CD4-positive, alpha-beta T cell (primary cell): Measurements from ENCODE around the gene SF3A2. TPM values are rescaled to one million over a fixed set of nuclear protein-coding genes. Genes with fewer than 3 reads are reported as not detected.

Experiments used
- ATAC-seq: fragments of 200-7000 bp; cut with Tn5 transposase; one replicate; pipeline ENCODE4 v1.10.0; 2022; ENCODE audit warnings: mild to moderate bottlenecking; ENCODE audit not compliant: poor library complexity
- CTCF ChIA-PET: fragments of 350-600 bp; sonication (Branson Sonifier 250); formaldehyde crosslinking; loops from one replicate; lab custom pipeline; 2021; ENCODE audit warnings: antibody characterized with exemption, inconsistent platforms; lab: Charles Lee
- POLR2A ChIA-PET: fragments of 350-600 bp; sonication (Branson Sonifier 250); formaldehyde crosslinking; loops from one replicate; lab custom pipeline; 2021; ENCODE audit warnings: antibody characterized with exemption, inconsistent platforms; lab: Charles Lee
- DNase-seq, 14 experiments: peaks; one replicate each; pipeline ENCODE4 v3.0.0-alpha.2; 2013 to 2020; ENCODE audit warnings: mixed read lengths in 2 of 14
- H3K27ac ChIP-seq, 2 donors: one replicate each; pipeline versions ENCODE4 v1.5.1 to v1.7.0; 2013; ENCODE audit warnings: low read length in 2 of 2, low read depth in 1 of 2, mild to moderate bottlenecking in 1 of 2
- H3K27me3 ChIP-seq, 2 experiments: 1 replicate in 1 of 2; 2 replicates in 1 of 2; pipeline versions ENCODE4 v1.6.1 to v1.7.0; 2013; ENCODE audit warnings: low read length in 2 of 2, control low read depth in 1 of 2, mild to moderate bottlenecking in 1 of 2, moderate library complexity in 1 of 2; ENCODE audit not compliant: insufficient read depth in 2 of 2, control insufficient read depth in 1 of 2
- H3K36me3 ChIP-seq: one replicate; pipeline ENCODE4 v1.6.1; 2013; ENCODE audit warnings: low read length, control low read depth; ENCODE audit not compliant: insufficient read depth
- H3K4me1 ChIP-seq: one replicate; pipeline ENCODE4 v1.6.1; 2013; ENCODE audit warnings: low read length, control low read depth; ENCODE audit not compliant: insufficient read depth
- H3K4me3 ChIP-seq: one replicate; pipeline ENCODE4 v1.5.1; 2013; ENCODE audit warnings: mild to moderate bottlenecking, low read length, moderate library complexity
- H3K9me3 ChIP-seq, 2 experiments: 1 replicate in 1 of 2; 2 replicates in 1 of 2; pipeline versions ENCODE4 v1.6.1 to v1.7.0; 2013; ENCODE audit warnings: low read length in 2 of 2, mild to moderate bottlenecking in 2 of 2, control low read depth in 1 of 2, moderate library complexity in 1 of 2; ENCODE audit not compliant: control insufficient read depth in 1 of 2, insufficient read depth in 1 of 2
- H3K27ac Mint-ChIP-seq: one replicate; pipeline ENCODE4 v1.8.0; 2020; ENCODE audit warnings: mixed read lengths
- H3K27me3 Mint-ChIP-seq: one replicate; pipeline ENCODE4 v1.8.0; 2021; ENCODE audit warnings: mixed read lengths
- H3K36me3 Mint-ChIP-seq: one replicate; pipeline ENCODE4 v1.8.0; 2021; ENCODE audit warnings: low read depth, mixed read lengths
- H3K4me1 Mint-ChIP-seq: one replicate; pipeline ENCODE4 v1.8.0; 2021; ENCODE audit warnings: low read depth, mixed read lengths
- H3K4me3 Mint-ChIP-seq: one replicate; pipeline ENCODE4 v1.8.0; 2020; ENCODE audit warnings: mild to moderate bottlenecking, mixed read lengths
- H3K9me3 Mint-ChIP-seq: one replicate; pipeline ENCODE4 v1.8.0; 2020; ENCODE audit warnings: mixed read lengths
- intact Hi-C, 2 experiments: fragments of 100-400 bp; cut with DNase I in 1 of 2; cut with micrococcal nuclease in 1 of 2; formaldehyde crosslinking; loops; one replicate each; pipeline versions ENCODE4 v1.15.1 to v1.9.0; 2023 to 2025; cut with DNase I, micrococcal nuclease
- total RNA-seq, 174 experiments: library from RNA in 2 of 174; stranded (reverse) in 2 of 174; gene quantifications; one replicate each; pipeline ENCODE4 v1.2.3 and lab custom pipeline; 2021 to 2026
- TF ChIP-seq, protein P1 (sequence below): fragments of 200-600 bp; IDR thresholded peaks from one replicate; pipeline ENCODE4 v1.8.0; 2022; ENCODE audit warnings: antibody characterized with exemption, mild to moderate bottlenecking

SF3A2 gene
- total RNA-seq, 2 experiments from 2014 or later, result 186 to 194 TPM

DNA sequence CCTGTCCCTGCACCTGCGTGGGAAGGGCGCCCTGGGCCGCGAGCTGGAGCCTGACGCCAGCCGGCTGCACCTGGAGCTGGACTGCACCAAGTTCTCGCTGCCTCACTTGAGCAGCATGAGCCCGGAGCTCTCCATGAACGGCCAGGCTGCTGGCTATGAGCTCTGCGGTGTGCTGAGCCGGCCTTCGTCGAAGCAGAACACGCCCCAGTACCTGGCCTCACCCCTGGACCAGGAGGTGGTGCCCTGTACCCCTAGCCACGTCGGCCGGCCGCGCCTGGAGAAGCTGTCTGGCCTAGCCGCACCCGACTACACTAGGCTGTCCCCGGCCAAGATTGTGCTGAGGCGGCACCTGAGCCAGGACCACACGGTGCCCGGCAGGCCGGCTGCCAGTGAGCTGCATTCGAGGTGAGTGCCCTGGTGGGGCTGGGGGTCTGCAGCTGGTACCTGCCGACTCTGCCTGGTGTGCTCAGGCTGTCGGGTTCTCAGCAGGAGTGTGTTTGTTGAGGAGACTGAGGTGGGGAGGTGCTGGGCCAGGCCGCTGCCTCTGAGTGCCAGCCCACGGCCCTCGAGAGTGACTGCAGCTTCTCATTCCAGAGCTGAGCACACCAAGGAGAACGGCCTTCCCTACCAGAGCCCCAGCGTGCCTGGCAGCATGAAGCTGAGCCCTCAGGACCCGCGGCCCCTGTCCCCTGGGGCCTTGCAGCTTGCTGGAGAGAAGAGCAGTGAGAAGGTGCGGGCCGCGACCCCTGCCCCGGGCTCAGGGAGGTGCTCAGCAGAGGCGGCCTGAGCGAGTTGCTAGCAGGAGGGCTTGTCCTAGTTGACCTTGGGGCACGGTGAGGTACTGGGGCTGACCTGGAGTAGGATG, 20.0 kb upstream of the SF3A2 start:
- Mint-ChIP-seq H3K27me3 (no peaks in the 10 kb centered on the region), H3K9me3 (no peaks in the 10 kb centered on the region), H3K4me3 (no peak overlapping the region), H3K27ac (no peak overlapping the region), H3K36me3 (peaks cover 48% of the 10 kb centered on the region), H3K4me1 (peaks cover 13% of the 10 kb centered on the region)
- H3K4me3 ChIP-seq, result no peak overlapping the region
- H3K4me1 ChIP-seq, result peaks cover 18% of the 10 kb centered on the region
- TF ChIP-seq, protein P1, sequence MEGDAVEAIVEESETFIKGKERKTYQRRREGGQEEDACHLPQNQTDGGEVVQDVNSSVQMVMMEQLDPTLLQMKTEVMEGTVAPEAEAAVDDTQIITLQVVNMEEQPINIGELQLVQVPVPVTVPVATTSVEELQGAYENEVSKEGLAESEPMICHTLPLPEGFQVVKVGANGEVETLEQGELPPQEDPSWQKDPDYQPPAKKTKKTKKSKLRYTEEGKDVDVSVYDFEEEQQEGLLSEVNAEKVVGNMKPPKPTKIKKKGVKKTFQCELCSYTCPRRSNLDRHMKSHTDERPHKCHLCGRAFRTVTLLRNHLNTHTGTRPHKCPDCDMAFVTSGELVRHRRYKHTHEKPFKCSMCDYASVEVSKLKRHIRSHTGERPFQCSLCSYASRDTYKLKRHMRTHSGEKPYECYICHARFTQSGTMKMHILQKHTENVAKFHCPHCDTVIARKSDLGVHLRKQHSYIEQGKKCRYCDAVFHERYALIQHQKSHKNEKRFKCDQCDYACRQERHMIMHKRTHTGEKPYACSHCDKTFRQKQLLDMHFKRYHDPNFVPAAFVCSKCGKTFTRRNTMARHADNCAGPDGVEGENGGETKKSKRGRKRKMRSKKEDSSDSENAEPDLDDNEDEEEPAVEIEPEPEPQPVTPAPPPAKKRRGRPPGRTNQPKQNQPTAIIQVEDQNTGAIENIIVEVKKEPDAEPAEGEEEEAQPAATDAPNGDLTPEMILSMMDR, result no peak
- DNase-seq (no peak), ATAC-seq (no peak)
- no peaks in the 10 kb centered on the region for H3K9me3 ChIP-seq
- no peaks in the 10 kb centered on the region for H3K27me3 ChIP-seq
- POLR2A ChIA-PET, result no interaction called here
- no peak overlapping the region for H3K27ac ChIP-seq
- intact Hi-C loops, result no loop called here
- peaks cover 68% of the 10 kb centered on the region for H3K36me3 ChIP-seq
- CTCF ChIA-PET, result interaction anchor here (1.1 kb wide), 1 partner anchor 61 kb away, joined by 6 read pairs; no protein-coding TSS in a partner anchor

DNA sequence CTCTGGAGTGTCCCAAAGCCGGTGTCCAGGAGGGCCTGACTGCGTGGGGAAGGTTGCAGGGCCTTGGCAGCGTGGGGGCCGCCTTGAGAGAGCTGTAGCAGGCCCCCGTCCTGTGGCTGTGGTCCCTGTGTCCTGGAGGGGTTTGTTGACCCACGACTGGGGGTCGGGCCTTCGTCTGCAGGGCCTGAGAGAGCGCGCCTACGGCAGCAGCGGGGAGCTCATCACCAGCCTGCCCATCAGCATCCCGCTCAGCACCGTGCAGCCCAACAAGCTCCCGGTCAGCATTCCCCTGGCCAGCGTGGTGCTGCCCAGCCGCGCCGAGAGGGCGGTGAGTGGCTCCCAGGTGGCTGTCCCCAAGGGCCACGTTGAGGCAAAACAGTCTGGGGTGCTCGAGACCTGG, 19.0 kb upstream of the SF3A2 start:
- Mint-ChIP-seq H3K27ac (no peak overlapping the region), H3K36me3 (peaks cover 38% of the 10 kb centered on the region), H3K4me3 (no peak overlapping the region), H3K27me3 (no peaks in the 10 kb centered on the region), H3K4me1 (peaks cover 13% of the 10 kb centered on the region), H3K9me3 (no peaks in the 10 kb centered on the region)
- intact Hi-C loops, result no loop called here
- Histone ChIP-seq H3K27ac (no peak overlapping the region), H3K36me3 (peaks cover 63% of the 10 kb centered on the region), H3K27me3 (no peaks in the 10 kb centered on the region), H3K4me3 (no peak overlapping the region), H3K4me1 (peaks cover 18% of the 10 kb centered on the region), H3K9me3 (no peaks in the 10 kb centered on the region)
- DNase-seq (no peak), ATAC-seq (no peak)
- TF ChIP-seq, protein P1, result no peak
- ChIA-PET POLR2A (no interaction called here), CTCF (no interaction called here)

DNA sequence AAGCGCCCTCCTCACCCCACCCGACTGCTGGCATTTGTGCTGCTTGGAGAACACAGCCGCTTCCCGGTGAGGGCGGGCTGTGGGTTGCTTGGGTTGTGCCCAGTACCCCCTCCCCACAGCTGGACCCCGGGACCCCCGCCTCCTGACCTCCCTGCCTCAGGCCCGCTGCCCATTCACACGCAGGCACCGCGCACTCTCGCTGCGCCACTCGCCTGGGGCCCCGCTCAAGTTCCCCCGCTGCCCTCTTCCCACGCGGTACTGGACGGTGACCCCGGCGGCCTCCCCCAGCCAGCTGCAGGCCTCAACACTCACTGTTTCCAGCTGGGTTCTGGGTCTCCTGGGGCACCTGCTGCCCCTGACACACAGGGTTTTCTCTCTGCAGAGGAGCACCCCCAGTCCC, 16.9 kb upstream of the SF3A2 start:
- ATAC-seq (no peak), DNase-seq (no peak)
- intact Hi-C loops, result no loop called here
- H3K36me3 Mint-ChIP-seq, result peaks cover 39% of the 10 kb centered on the region
- no peaks in the 10 kb centered on the region for H3K9me3 Mint-ChIP-seq
- H3K36me3 ChIP-seq, result peaks cover 53% of the 10 kb centered on the region
- H3K27me3 Mint-ChIP-seq, result no peaks in the 10 kb centered on the region
- ChIA-PET POLR2A (no interaction called here), CTCF (no interaction called here)
- H3K9me3 ChIP-seq, result no peaks in the 10 kb centered on the region
- H3K27ac ChIP-seq, result no peak overlapping the region
- H3K4me3 ChIP-seq, result no peak overlapping the region
- H3K4me3 Mint-ChIP-seq, result no peak overlapping the region
- H3K4me1 Mint-ChIP-seq, result peaks cover 13% of the 10 kb centered on the region
- peaks cover 14% of the 10 kb centered on the region for H3K4me1 ChIP-seq
- TF ChIP-seq, protein P1, result no peak
- no peak overlapping the region for H3K27ac Mint-ChIP-seq
- H3K27me3 ChIP-seq, result no peaks in the 10 kb centered on the region
